HepG2 (cell line): Measurements from ENCODE around the gene AHSG. TPM values are rescaled to one million over a fixed set of nuclear protein-coding genes. Genes with fewer than 3 reads are reported as not detected.

ENCODE experiments used
- ATAC-seq: fragments of 200-7000 bp; cut with Tn5 transposase; 3 replicates; pipeline ENCODE4 v1.9.1; 2020; ENCODE audit warnings: mild to moderate bottlenecking, moderate library complexity
- BruUV-seq: library from RNA; stranded (reverse); fragments of 400-500 nt; replicated peaks from 2 replicates; lab custom pipeline; 2021; lab: Mats Ljungman, UMichigan
- CTCF ChIA-PET: fragments of 300-600 bp; formaldehyde crosslinking; extraction: SDS; loops from one replicate; lab custom pipeline; 2021; ENCODE audit warnings: low total read pairs, inconsistent platforms, low intra/inter-chr PET ratio; lab: Yijun Ruan, JAX
- POLR2A ChIA-PET: fragments of 350-600 bp; sonication (Branson Sonifier 250); formaldehyde crosslinking; loops from one replicate; lab custom pipeline; 2020; ENCODE audit warnings: antibody characterized with exemption, inconsistent platforms; lab: Yijun Ruan, JAX
- DNase-seq: peaks from one replicate; pipeline ENCODE4 v3.0.0-alpha.2; 2015; ENCODE audit warnings: low spot score
- FAIRE-seq: peaks from 3 replicates; lab custom pipeline; 2011; peaks lifted over from hg19 to GRCh38; lab: Jason Lieb, UNC
- H2AFZ ChIP-seq: one replicate; pipeline ENCODE4 v1.6.1; 2011; ENCODE audit warnings: low read length, inconsistent platforms
- H3K27ac ChIP-seq: fragments of 300-600 bp; 3 replicates; pipeline ENCODE4 v1.8.0; 2011; ENCODE audit warnings: mixed run types, mild to moderate bottlenecking, mixed read lengths, low read length, inconsistent platforms; ENCODE audit not compliant: insufficient read depth; ENCODE audit errors: extremely low read length
- H3K27me3 ChIP-seq, 2 experiments: fragments of 200-600 bp in 1 of 2; 2 replicates in 1 of 2; 3 replicates in 1 of 2; pipeline versions ENCODE4 v1.6.0 to v1.8.0; 2011; ENCODE audit warnings: low read length in 2 of 2, mild to moderate bottlenecking in 2 of 2, moderate library complexity in 2 of 2, inconsistent platforms in 1 of 2; ENCODE audit not compliant: insufficient read depth in 2 of 2, control insufficient read depth in 1 of 2
- H3K36me3 ChIP-seq, 2 experiments: fragments of 200-600 bp in 1 of 2; replicated peaks in 1 of 2; 2 replicates in 1 of 2; 3 replicates in 1 of 2; pipeline versions ENCODE4 v1.5.1 to v1.8.0; 2011; ENCODE audit warnings: low read length in 2 of 2, inconsistent platforms in 1 of 2; ENCODE audit not compliant: insufficient read depth in 2 of 2, control insufficient read depth in 1 of 2
- H3K4me1 ChIP-seq: 2 replicates; pipeline ENCODE4 v1.5.1; 2012; ENCODE audit warnings: low read length, inconsistent platforms; ENCODE audit not compliant: insufficient read depth
- H3K4me2 ChIP-seq: 2 replicates; pipeline ENCODE4 v1.6.0; 2011; ENCODE audit warnings: low read depth, low read length, inconsistent platforms
- H3K4me3 ChIP-seq, 3 experiments: fragments of 200-600 bp in 1 of 3; sonication (generic), shearing (Covaris generic) in 1 of 3; replicated peaks in 1 of 3; 2 replicates each; pipeline ENCODE4 v1.5.1; 2011 to 2016; ENCODE audit warnings: low read length in 3 of 3, inconsistent platforms in 2 of 3, low read depth in 2 of 3, mild to moderate bottlenecking in 2 of 3, control low read depth in 1 of 3, mixed read lengths in 1 of 3; ENCODE audit not compliant: insufficient read depth in 1 of 3
- H3K79me2 ChIP-seq: one replicate; pipeline ENCODE4 v1.6.1; 2011; ENCODE audit warnings: low read length, inconsistent platforms; ENCODE audit not compliant: insufficient read depth
- H3K9ac ChIP-seq: 2 replicates; pipeline ENCODE4 v1.6.0; 2011; ENCODE audit warnings: mild to moderate bottlenecking, low read depth, low read length, inconsistent platforms; ENCODE audit not compliant: insufficient read depth
- H3K9me3 ChIP-seq: 2 replicates; pipeline ENCODE4 v1.5.1; 2012; ENCODE audit warnings: mild to moderate bottlenecking, low read length
- H4K20me1 ChIP-seq: 2 replicates; pipeline ENCODE4 v1.6.0; 2011; ENCODE audit warnings: inconsistent platforms, mild to moderate bottlenecking, low read length, moderate library complexity; ENCODE audit not compliant: insufficient read depth
- FOSL2 ChIP-seq: sonication (generic); formaldehyde crosslinking; IDR thresholded peaks from 2 replicates; pipeline ENCODE4 v1.4.0; 2020; ENCODE audit warnings: missing genetic modification reagents
- SALL1 ChIP-seq: sonication (generic); formaldehyde crosslinking; IDR thresholded peaks from 2 replicates; pipeline ENCODE4 v1.8.0; 2022; ENCODE audit warnings: mild to moderate bottlenecking, missing genetic modification reagents
- ZNF768 ChIP-seq: sonication (generic); formaldehyde crosslinking; IDR thresholded peaks from 2 replicates; pipeline ENCODE4 v1.4.0; 2020; ENCODE audit warnings: missing genetic modification reagents
- WGBS: methylation state at CpG from one replicate; pipeline ENCODE4 v1.1.6; 2017; ENCODE audit warnings: low lambda C conversion rate; 5-methylcytosine and 5-hydroxymethylcytosine counted together
- in situ Hi-C: cut with HindIII; loops from 2 replicates; pipeline ENCODE4 v1.10.0; 2017; ENCODE audit warnings: low pct_unique_long_range_greater_than_20kb; ENCODE audit not compliant: extremely low pct_ligation_motif_present
- intact Hi-C: fragments of 100-400 bp; cut with micrococcal nuclease; formaldehyde crosslinking; loops from one replicate; pipeline ENCODE4 v1.10.0; 2022; ENCODE audit not compliant: unreplicated experiment
- polyA plus RNA-seq, 8 experiments: library from polyadenylated mRNA; depleted of rRNA in 3 of 8; stranded (reverse) in 7 of 8; unstranded in 1 of 8; fragments of >200 nt; fragmentation: Illumina TruSeq in 4 of 8; extraction: Trizol in 4 of 8; gene quantifications; 2 replicates each; pipeline versions ENCODE4 v1.2.1 to v1.2.3, GENCODE V29; 2011 to 2016; ENCODE audit warnings: low read depth in 4 of 8, missing spikeins in 1 of 8, mixed read lengths in 1 of 8; ENCODE audit not compliant: insufficient read depth in 1 of 8
- total RNA-seq, 5 experiments: library from RNA; depleted of rRNA; stranded (reverse); fragments of >200 nt; fragmentation: Illumina TruSeq; extraction: Trizol; gene quantifications; 2 replicates each; pipeline ENCODE4 v1.2.3, GENCODE V29; 2016; ENCODE audit warnings: low read depth in 1 of 5
- TF ChIP-seq, protein P1 (sequence below): sonication (generic); formaldehyde crosslinking; IDR thresholded peaks from 2 replicates; pipeline ENCODE4 v1.5.1; 2020; ENCODE audit warnings: mild to moderate bottlenecking, missing genetic modification reagents, moderate library complexity
- TF ChIP-seq, protein P2 (sequence below): sonication (generic); formaldehyde crosslinking; IDR thresholded peaks from 2 replicates; pipeline ENCODE4 v1.5.1; 2020; ENCODE audit warnings: missing genetic modification reagents, mild to moderate bottlenecking, borderline replicate concordance

AHSG gene
- total and polyA plus RNA-seq, 2 of the 13 experiments (the other 11 are each of a cell fraction or from before 2014, with no cell fraction given) = 2,043 to 19,152 TPM

DNA sequence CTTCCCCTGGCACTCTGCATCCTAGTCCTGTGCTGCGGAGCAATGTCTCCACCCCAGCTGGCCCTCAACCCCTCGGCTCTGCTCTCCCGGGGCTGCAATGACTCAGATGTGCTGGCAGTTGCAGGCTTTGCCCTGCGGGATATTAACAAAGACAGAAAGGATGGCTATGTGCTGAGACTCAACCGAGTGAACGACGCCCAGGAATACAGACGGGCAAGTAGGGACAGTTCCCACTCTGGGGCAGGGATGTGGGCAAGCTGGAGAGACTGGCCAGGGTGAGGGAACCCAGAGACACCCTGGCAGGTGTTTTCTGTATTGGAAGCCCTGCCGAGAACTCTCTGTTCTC lies 27.6 kb downstream of the AHSG start:
- H3K36me3 ChIP-seq = no peaks in the 10 kb centered on the region
- ATAC-seq (peak; percentile 81), DNase-seq (no peak), FAIRE-seq (no peak)
- TF ChIP-seq, protein P1, sequence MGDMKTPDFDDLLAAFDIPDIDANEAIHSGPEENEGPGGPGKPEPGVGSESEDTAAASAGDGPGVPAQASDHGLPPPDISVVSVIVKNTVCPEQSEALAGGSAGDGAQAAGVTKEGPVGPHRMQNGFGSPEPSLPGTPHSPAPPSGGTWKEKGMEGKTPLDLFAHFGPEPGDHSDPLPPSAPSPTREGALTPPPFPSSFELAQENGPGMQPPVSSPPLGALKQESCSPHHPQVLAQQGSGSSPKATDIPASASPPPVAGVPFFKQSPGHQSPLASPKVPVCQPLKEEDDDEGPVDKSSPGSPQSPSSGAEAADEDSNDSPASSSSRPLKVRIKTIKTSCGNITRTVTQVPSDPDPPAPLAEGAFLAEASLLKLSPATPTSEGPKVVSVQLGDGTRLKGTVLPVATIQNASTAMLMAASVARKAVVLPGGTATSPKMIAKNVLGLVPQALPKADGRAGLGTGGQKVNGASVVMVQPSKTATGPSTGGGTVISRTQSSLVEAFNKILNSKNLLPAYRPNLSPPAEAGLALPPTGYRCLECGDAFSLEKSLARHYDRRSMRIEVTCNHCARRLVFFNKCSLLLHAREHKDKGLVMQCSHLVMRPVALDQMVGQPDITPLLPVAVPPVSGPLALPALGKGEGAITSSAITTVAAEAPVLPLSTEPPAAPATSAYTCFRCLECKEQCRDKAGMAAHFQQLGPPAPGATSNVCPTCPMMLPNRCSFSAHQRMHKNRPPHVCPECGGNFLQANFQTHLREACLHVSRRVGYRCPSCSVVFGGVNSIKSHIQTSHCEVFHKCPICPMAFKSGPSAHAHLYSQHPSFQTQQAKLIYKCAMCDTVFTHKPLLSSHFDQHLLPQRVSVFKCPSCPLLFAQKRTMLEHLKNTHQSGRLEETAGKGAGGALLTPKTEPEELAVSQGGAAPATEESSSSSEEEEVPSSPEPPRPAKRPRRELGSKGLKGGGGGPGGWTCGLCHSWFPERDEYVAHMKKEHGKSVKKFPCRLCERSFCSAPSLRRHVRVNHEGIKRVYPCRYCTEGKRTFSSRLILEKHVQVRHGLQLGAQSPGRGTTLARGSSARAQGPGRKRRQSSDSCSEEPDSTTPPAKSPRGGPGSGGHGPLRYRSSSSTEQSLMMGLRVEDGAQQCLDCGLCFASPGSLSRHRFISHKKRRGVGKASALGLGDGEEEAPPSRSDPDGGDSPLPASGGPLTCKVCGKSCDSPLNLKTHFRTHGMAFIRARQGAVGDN (CRISPR knock-in tag) = peak; percentile 32
- TF ChIP-seq FOSL2 (CRISPR knock-in tag) = peak; percentile 45
- TF ChIP-seq, protein P2, sequence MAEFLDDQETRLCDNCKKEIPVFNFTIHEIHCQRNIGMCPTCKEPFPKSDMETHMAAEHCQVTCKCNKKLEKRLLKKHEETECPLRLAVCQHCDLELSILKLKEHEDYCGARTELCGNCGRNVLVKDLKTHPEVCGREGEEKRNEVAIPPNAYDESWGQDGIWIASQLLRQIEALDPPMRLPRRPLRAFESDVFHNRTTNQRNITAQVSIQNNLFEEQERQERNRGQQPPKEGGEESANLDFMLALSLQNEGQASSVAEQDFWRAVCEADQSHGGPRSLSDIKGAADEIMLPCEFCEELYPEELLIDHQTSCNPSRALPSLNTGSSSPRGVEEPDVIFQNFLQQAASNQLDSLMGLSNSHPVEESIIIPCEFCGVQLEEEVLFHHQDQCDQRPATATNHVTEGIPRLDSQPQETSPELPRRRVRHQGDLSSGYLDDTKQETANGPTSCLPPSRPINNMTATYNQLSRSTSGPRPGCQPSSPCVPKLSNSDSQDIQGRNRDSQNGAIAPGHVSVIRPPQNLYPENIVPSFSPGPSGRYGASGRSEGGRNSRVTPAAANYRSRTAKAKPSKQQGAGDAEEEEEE = no peak
- 0 out of 2 replicates have a peak, but pooled peaks have one; percentile 22 for TF ChIP-seq SALL1 (CRISPR knock-in tag)
- 0 out of 2 replicates have a peak, but pooled peaks have one; percentile 15 for TF ChIP-seq ZNF768 (CRISPR knock-in tag)
- POLR2A ChIA-PET = interaction anchor here (1.0 kb wide), 1 partner anchor 15 kb away, joined by 3 read pairs; no protein-coding TSS in a partner anchor
- no peaks in the 10 kb centered on the region for H4K20me1 ChIP-seq
- in situ Hi-C loops (no loop called here), intact Hi-C loops (no loop called here)
- WGBS = 58% methylated on average over 7 of the region's 9 CpGs
- H3K4me1 ChIP-seq = peaks cover 20% of the 10 kb centered on the region
- H3K27me3 ChIP-seq = no peaks in the 10 kb centered on the region
- no peak overlapping the region for H2AFZ ChIP-seq
- H3K4me2 ChIP-seq = peak overlapping the region; percentile 34; the same call in 1 of the 2 replicates
- peak overlapping the region in 1 of 3 experiments; percentile 3; a peak in 1 of 6 replicates for H3K4me3 ChIP-seq
- BruUV-seq = no TSS peak
- no peaks in the 10 kb centered on the region for H3K79me2 ChIP-seq
- H3K9me3 ChIP-seq = no peaks in the 10 kb centered on the region
- CTCF ChIA-PET = no interaction called here
- H3K9ac ChIP-seq = no peak overlapping the region
- no peak overlapping the region for H3K27ac ChIP-seq
